GM12878 (cell line): ENCODE measurements around the gene ITGA1. TPM values are rescaled to one million over a fixed set of nuclear protein-coding genes. Genes with fewer than 3 reads are reported as not detected.

ENCODE experiments used
- BMI1 ChIP-seq: fragments of 450-650 bp; IDR thresholded peaks from 2 replicates; pipeline ENCODE4 v1.6.1; 2016; ENCODE audit warnings: mild to moderate bottlenecking, moderate library complexity, borderline replicate concordance
- CEBPZ ChIP-seq: fragments of 150-350 bp; IDR thresholded peaks from 2 replicates; pipeline ENCODE4 v1.6.1; 2016; ENCODE audit warnings: low read depth, low read length
- CHD2 ChIP-seq: IDR thresholded peaks from 2 replicates; pipeline ENCODE4 v1.6.1; 2011; ENCODE audit warnings: low read depth, low read length, improper control_type of control experiment, borderline replicate concordance
- MEF2B ChIP-seq: fragments of 450-650 bp; IDR thresholded peaks from 2 replicates; pipeline ENCODE4 v1.6.1; 2018; ENCODE audit warnings: mild to moderate bottlenecking, moderate library complexity; ENCODE audit not compliant: partially characterized antibody, poor library complexity, severe bottlenecking
- TCF12 ChIP-seq: IDR thresholded peaks from 2 replicates; pipeline ENCODE4 v1.6.1; 2011; ENCODE audit warnings: low read depth, mild to moderate bottlenecking, low read length
- polyA plus RNA-seq, 11 experiments: library from polyadenylated mRNA; depleted of rRNA in 4 of 11; unstranded in 6 of 11; stranded (reverse) in 5 of 11; fragments of >200 nt; fragmentation: Nextera tagmentation in 4 of 11; fragmentation: Illumina TruSeq in 1 of 11; extraction: Ambion mirVana in 4 of 11; extraction: Trizol in 1 of 11; gene quantifications; 1 replicate in 1 of 11; 2 replicates in 10 of 11; pipeline versions ENCODE4 v1.2.1 to v1.2.3, GENCODE V29; 2011 to 2016; ENCODE audit warnings: inconsistent platforms in 2 of 11, missing spikeins in 2 of 11, low read depth in 1 of 11
- total RNA-seq, 4 experiments: library from RNA; depleted of rRNA in 3 of 4; stranded (reverse); fragments of >200 nt in 3 of 4; fragmentation: Illumina TruSeq in 1 of 4; extraction: Trizol in 1 of 4; gene quantifications; 2 replicates each; pipeline versions ENCODE4 v1.2.1 to v1.2.3, GENCODE V29; 2013 to 2021
- TF ChIP-seq, protein P1 (sequence below): fragments of 450-650 bp; IDR thresholded peaks from 2 replicates; pipeline ENCODE4 v1.6.1; 2016; ENCODE audit warnings: mild to moderate bottlenecking, moderate library complexity, borderline replicate concordance

Gene ITGA1
- total and polyA plus RNA-seq, 10 of the 15 experiments (the other 5 are each of a cell fraction or from before 2014, with no cell fraction given), result 0.02 to 0.56 (median 0.19) TPM

- 0 out of 2 replicates have a peak, but pooled peaks have one; percentile 21 for TF ChIP-seq CHD2
- peak; percentile 63 for TF ChIP-seq MEF2B
- TF ChIP-seq, protein P1, sequence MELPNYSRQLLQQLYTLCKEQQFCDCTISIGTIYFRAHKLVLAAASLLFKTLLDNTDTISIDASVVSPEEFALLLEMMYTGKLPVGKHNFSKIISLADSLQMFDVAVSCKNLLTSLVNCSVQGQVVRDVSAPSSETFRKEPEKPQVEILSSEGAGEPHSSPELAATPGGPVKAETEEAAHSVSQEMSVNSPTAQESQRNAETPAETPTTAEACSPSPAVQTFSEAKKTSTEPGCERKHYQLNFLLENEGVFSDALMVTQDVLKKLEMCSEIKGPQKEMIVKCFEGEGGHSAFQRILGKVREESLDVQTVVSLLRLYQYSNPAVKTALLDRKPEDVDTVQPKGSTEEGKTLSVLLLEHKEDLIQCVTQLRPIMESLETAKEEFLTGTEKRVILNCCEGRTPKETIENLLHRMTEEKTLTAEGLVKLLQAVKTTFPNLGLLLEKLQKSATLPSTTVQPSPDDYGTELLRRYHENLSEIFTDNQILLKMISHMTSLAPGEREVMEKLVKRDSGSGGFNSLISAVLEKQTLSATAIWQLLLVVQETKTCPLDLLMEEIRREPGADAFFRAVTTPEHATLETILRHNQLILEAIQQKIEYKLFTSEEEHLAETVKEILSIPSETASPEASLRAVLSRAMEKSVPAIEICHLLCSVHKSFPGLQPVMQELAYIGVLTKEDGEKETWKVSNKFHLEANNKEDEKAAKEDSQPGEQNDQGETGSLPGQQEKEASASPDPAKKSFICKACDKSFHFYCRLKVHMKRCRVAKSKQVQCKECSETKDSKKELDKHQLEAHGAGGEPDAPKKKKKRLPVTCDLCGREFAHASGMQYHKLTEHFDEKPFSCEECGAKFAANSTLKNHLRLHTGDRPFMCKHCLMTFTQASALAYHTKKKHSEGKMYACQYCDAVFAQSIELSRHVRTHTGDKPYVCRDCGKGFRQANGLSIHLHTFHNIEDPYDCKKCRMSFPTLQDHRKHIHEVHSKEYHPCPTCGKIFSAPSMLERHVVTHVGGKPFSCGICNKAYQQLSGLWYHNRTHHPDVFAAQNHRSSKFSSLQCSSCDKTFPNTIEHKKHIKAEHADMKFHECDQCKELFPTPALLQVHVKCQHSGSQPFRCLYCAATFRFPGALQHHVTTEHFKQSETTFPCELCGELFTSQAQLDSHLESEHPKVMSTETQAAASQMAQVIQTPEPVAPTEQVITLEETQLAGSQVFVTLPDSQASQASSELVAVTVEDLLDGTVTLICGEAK, result 0 out of 2 replicates have a peak, but pooled peaks have one; percentile 24
- TF ChIP-seq TCF12, result 0 out of 2 replicates have a peak, but pooled peaks have one; percentile 32
- TF ChIP-seq CEBPZ, result no peak
- peak; percentile 47; the same call in 1 of the 2 replicates for TF ChIP-seq BMI1
Measured at GRCh38 chr5:52799358-52799982, 11.8 kb downstream of the ITGA1 start (continued).
